GM12878 (cell line): ENCODE results near the gene CCDC80. TPM values are rescaled to one million over a fixed set of nuclear protein-coding genes. Genes with fewer than 3 reads are reported as not detected.

Source experiments
- ATAC-seq: fragments of 200-7000 bp; cut with Tn5 transposase; 3 replicates; pipeline ENCODE4 v1.9.1; 2020; ENCODE audit warnings: mild to moderate bottlenecking, moderate library complexity
- BruUV-seq: library from RNA; stranded (reverse); fragments of 400-500 nt; replicated peaks from 2 replicates; lab custom pipeline; 2021; lab: Mats Ljungman, UMichigan
- CTCF ChIA-PET: fragments of 300-600 bp; sonication (Branson Sonifier 250); formaldehyde crosslinking; extraction: SDS; loops from one replicate; lab custom pipeline; 2021; ENCODE audit warnings: inconsistent platforms; lab: Yijun Ruan, JAX
- POLR2A ChIA-PET: fragments of 350-600 bp; formaldehyde crosslinking; extraction: SDS; loops from one replicate; lab custom pipeline; 2021; ENCODE audit warnings: inconsistent platforms; lab: Charles Lee
- RAD21 ChIA-PET: fragments of 300-600 bp; sonication (Branson Sonifier 250); formaldehyde crosslinking; loops from one replicate; lab custom pipeline; 2023; ENCODE audit warnings: antibody characterized with exemption; ENCODE audit not compliant: unreplicated experiment; lab: Charles Lee
- SMC1A ChIA-PET: fragments of 300-600 bp; sonication (Branson Sonifier 250); formaldehyde crosslinking; loops from one replicate; lab custom pipeline; 2023; ENCODE audit not compliant: unreplicated experiment, uncharacterized antibody; lab: Charles Lee
- DNase-seq: peaks from one replicate; pipeline ENCODE4 v3.0.0-alpha.2; 2011; ENCODE audit warnings: low read depth, low spot score
- FAIRE-seq: peaks from 3 replicates; lab custom pipeline; 2011; peaks lifted over from hg19 to GRCh38; lab: Jason Lieb, UNC
- H2AFZ ChIP-seq: 2 replicates; pipeline ENCODE4 v1.6.0; 2011; ENCODE audit warnings: low read depth, low read length, control low read depth; ENCODE audit not compliant: control insufficient read depth
- H3K27ac ChIP-seq: 2 replicates; pipeline ENCODE4 v1.5.1; 2011; ENCODE audit warnings: control low read depth; ENCODE audit not compliant: control insufficient read depth, insufficient read depth
- H3K27me3 ChIP-seq, 2 experiments: replicated peaks in 1 of 2; 2 replicates each; pipeline versions ENCODE4 v1.6.0 to v1.6.1; 2011; ENCODE audit warnings: low read length in 1 of 2; ENCODE audit not compliant: control insufficient read depth in 2 of 2, insufficient read depth in 2 of 2
- H3K36me3 ChIP-seq, 2 experiments: 2 replicates each; pipeline ENCODE4 v1.5.1; 2011; ENCODE audit warnings: low read length in 1 of 2; ENCODE audit not compliant: control insufficient read depth in 2 of 2, insufficient read depth in 2 of 2
- H3K4me1 ChIP-seq: 2 replicates; pipeline ENCODE4 v1.6.1; 2011; ENCODE audit warnings: mild to moderate bottlenecking, low read length, moderate library complexity, mixed read lengths; ENCODE audit not compliant: control insufficient read depth, insufficient read depth
- H3K4me2 ChIP-seq: 2 replicates; pipeline ENCODE4 v1.6.0; 2011; ENCODE audit warnings: control low read depth; ENCODE audit not compliant: control insufficient read depth, insufficient read depth
- H3K4me3 ChIP-seq: fragments of 200-600 bp; sonication (generic); 2 replicates; pipeline ENCODE4 v1.5.1; 2016
- H3K79me2 ChIP-seq: 2 replicates; pipeline ENCODE4 v1.6.0; 2011; ENCODE audit warnings: low read length; ENCODE audit not compliant: control insufficient read depth, insufficient read depth
- H3K9ac ChIP-seq: 2 replicates; pipeline ENCODE4 v1.8.0; 2011; ENCODE audit warnings: low read length, control low read depth, mixed read lengths; ENCODE audit not compliant: control insufficient read depth, insufficient read depth
- H3K9me3 ChIP-seq: replicated peaks from 3 replicates; pipeline ENCODE4 v1.5.1; 2011; ENCODE audit warnings: mild to moderate bottlenecking, low read length; ENCODE audit not compliant: control insufficient read depth, insufficient read depth
- H4K20me1 ChIP-seq: 2 replicates; pipeline ENCODE4 v1.6.0; 2011; ENCODE audit not compliant: control insufficient read depth, insufficient read depth
- CBX3 ChIP-seq: fragments of 200-600 bp; sonication (generic); IDR thresholded peaks from 2 replicates; pipeline ENCODE4 v1.6.1; 2016; ENCODE audit warnings: low read depth, borderline replicate concordance
- CHD4 ChIP-seq: fragments of 200-600 bp; sonication (generic); IDR thresholded peaks from 2 replicates; pipeline ENCODE4 v1.6.1; 2016; ENCODE audit warnings: mild to moderate bottlenecking
- CREM ChIP-seq: IDR thresholded peaks from 2 replicates; pipeline ENCODE4 v1.6.1; 2014; ENCODE audit warnings: antibody characterized with exemption, low read depth
- EP300 ChIP-seq, 2 experiments: fragments of 150-350 bp in 1 of 2; IDR thresholded peaks; 2 replicates each; pipeline ENCODE4 v1.6.1; 2011 to 2012; ENCODE audit warnings: low read depth in 2 of 2, low read length in 2 of 2, borderline replicate concordance in 1 of 2, improper control_type of control experiment in 1 of 2, inconsistent platforms in 1 of 2; ENCODE audit not compliant: control insufficient read depth in 1 of 2
- FOXM1 ChIP-seq: IDR thresholded peaks from 2 replicates; pipeline ENCODE4 v1.6.1; 2012; ENCODE audit warnings: low read depth, mild to moderate bottlenecking, inconsistent platforms, low read length, moderate library complexity
- MTA3 ChIP-seq: IDR thresholded peaks from 2 replicates; pipeline ENCODE4 v1.6.1; 2012; ENCODE audit warnings: low read length, inconsistent platforms, borderline replicate concordance
- NBN ChIP-seq: fragments of 450-650 bp; IDR thresholded peaks from 2 replicates; pipeline ENCODE4 v1.6.1; 2016
- NR2C2 ChIP-seq: IDR thresholded peaks from 2 replicates; pipeline ENCODE4 v1.6.1; 2011; ENCODE audit warnings: borderline replicate concordance, low read depth; ENCODE audit not compliant: control insufficient read depth, insufficient read length
- NRF1 ChIP-seq: conservative IDR thresholded peaks from 2 replicates; pipeline ENCODE4 v1.6.1; 2011; ENCODE audit warnings: mild to moderate bottlenecking, low read depth, low read length, improper control_type of control experiment
- RAD21 ChIP-seq: IDR thresholded peaks from 2 replicates; pipeline ENCODE4 v1.6.1; 2011; ENCODE audit warnings: mild to moderate bottlenecking, low read depth, low read length, moderate library complexity; ENCODE audit not compliant: insufficient read depth
- SUPT20H ChIP-seq: IDR thresholded peaks from 2 replicates; pipeline ENCODE4 v1.6.1; 2011; ENCODE audit warnings: low read depth, mild to moderate bottlenecking, low read length, moderate library complexity, borderline replicate concordance; ENCODE audit not compliant: control insufficient read depth
- SUZ12 ChIP-seq: fragments of 200-600 bp; sonication (generic); IDR thresholded peaks from one replicate; pipeline ENCODE4 v1.6.1; 2018; ENCODE audit warnings: antibody characterized with exemption, mild to moderate bottlenecking; ENCODE audit not compliant: unreplicated experiment
- TAF1 ChIP-seq: IDR thresholded peaks from 2 replicates; pipeline ENCODE4 v1.6.1; 2011; ENCODE audit warnings: mild to moderate bottlenecking, low read depth, low read length, borderline replicate concordance
- TARDBP ChIP-seq: IDR thresholded peaks from 2 replicates; pipeline ENCODE4 v1.6.1; 2016; ENCODE audit warnings: borderline replicate concordance
- WRNIP1 ChIP-seq: IDR thresholded peaks from 2 replicates; pipeline ENCODE4 v1.6.1; 2011; ENCODE audit warnings: low read depth, low read length, improper control_type of control experiment, borderline replicate concordance
- in situ Hi-C: fragments of 300-500 bp; cut with MboI; formaldehyde crosslinking; loops from 9 replicates; pipeline ENCODE4 v1.14.3; 2018; ENCODE audit warnings: mixed read lengths
- intact Hi-C: fragments of 100-400 bp; cut with micrococcal nuclease; formaldehyde crosslinking; loops from one replicate; pipeline ENCODE4 v1.14.2; 2022; ENCODE audit not compliant: unreplicated experiment
- polyA plus RNA-seq, 11 experiments: library from polyadenylated mRNA; depleted of rRNA in 4 of 11; unstranded in 6 of 11; stranded (reverse) in 5 of 11; fragments of >200 nt; fragmentation: Nextera tagmentation in 4 of 11; fragmentation: Illumina TruSeq in 1 of 11; extraction: Ambion mirVana in 4 of 11; extraction: Trizol in 1 of 11; gene quantifications; 1 replicate in 1 of 11; 2 replicates in 10 of 11; pipeline versions ENCODE4 v1.2.1 to v1.2.3, GENCODE V29; 2011 to 2016; ENCODE audit warnings: inconsistent platforms in 2 of 11, missing spikeins in 2 of 11, low read depth in 1 of 11
- total RNA-seq, 4 experiments: library from RNA; depleted of rRNA in 3 of 4; stranded (reverse); fragments of >200 nt in 3 of 4; fragmentation: Illumina TruSeq in 1 of 4; extraction: Trizol in 1 of 4; gene quantifications; 2 replicates each; pipeline versions ENCODE4 v1.2.1 to v1.2.3, GENCODE V29; 2013 to 2021
- TF ChIP-seq, protein P1 (sequence below): IDR thresholded peaks from 2 replicates; pipeline ENCODE4 v1.6.1; 2011; ENCODE audit warnings: low read depth, low read length, improper control_type of control experiment, borderline replicate concordance
- TF ChIP-seq, protein P2 (sequence below): fragments of 450-650 bp; formaldehyde crosslinking; IDR thresholded peaks from 2 replicates; pipeline ENCODE4 v1.4.0; 2022; ENCODE audit warnings: mild to moderate bottlenecking, moderate library complexity
- TF ChIP-seq, protein P3 (sequence below): IDR thresholded peaks from 2 replicates; pipeline ENCODE4 v1.6.1; 2012; ENCODE audit warnings: low read length, inconsistent platforms

Gene CCDC80
- total and polyA plus RNA-seq, 10 of the 15 experiments (the other 5 are each of a cell fraction or from before 2014, with no cell fraction given), result 0.01 to 0.59 (median 0.21) TPM; not detected in 5

DNA sequence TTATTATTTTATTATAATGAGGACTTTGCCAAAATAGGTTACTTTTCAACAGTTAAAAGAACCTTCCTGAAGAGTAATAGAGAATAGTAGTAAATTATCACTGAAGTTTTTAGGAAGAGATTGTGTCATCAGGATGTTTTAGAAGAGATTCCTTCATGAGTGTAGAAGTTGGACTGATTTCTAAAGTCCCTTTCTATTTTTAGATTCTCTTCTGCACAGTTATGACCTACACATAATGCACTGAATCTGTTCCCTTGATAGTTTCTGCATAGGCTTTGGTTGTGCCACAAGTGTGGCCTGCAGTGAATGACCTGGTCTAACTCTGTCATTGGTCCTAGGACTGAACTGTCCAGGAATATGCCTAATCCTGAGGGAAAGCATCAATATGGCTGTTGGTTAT, 55.2 kb downstream of the CCDC80 start:
- Histone ChIP-seq H3K9me3 (no peaks in the 10 kb centered on the region), H3K27me3 (no peaks in the 10 kb centered on the region), H2AFZ (no peak overlapping the region), H3K9ac (no peak overlapping the region), H3K4me3 (no peak overlapping the region), H3K4me1 (no peaks in the 10 kb centered on the region), H3K79me2 (no peaks in the 10 kb centered on the region), H4K20me1 (no peaks in the 10 kb centered on the region), H3K27ac (no peak overlapping the region), H3K36me3 (peaks cover 0 to 7% of the 10 kb centered on the region in 2 experiments; a peak in 1 of 4 replicates), H3K4me2 (no peak overlapping the region)
- TF ChIP-seq CREM, result no peak
- TF ChIP-seq WRNIP1, result no peak
- TF ChIP-seq NR2C2, result no peak
- TF ChIP-seq, protein P1, sequence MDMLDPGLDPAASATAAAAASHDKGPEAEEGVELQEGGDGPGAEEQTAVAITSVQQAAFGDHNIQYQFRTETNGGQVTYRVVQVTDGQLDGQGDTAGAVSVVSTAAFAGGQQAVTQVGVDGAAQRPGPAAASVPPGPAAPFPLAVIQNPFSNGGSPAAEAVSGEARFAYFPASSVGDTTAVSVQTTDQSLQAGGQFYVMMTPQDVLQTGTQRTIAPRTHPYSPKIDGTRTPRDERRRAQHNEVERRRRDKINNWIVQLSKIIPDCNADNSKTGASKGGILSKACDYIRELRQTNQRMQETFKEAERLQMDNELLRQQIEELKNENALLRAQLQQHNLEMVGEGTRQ, result no peak
- TF ChIP-seq CHD4, result no peak
- no peak for TF ChIP-seq SUZ12
- TF ChIP-seq SUPT20H, result no peak
- TF ChIP-seq, protein P2, sequence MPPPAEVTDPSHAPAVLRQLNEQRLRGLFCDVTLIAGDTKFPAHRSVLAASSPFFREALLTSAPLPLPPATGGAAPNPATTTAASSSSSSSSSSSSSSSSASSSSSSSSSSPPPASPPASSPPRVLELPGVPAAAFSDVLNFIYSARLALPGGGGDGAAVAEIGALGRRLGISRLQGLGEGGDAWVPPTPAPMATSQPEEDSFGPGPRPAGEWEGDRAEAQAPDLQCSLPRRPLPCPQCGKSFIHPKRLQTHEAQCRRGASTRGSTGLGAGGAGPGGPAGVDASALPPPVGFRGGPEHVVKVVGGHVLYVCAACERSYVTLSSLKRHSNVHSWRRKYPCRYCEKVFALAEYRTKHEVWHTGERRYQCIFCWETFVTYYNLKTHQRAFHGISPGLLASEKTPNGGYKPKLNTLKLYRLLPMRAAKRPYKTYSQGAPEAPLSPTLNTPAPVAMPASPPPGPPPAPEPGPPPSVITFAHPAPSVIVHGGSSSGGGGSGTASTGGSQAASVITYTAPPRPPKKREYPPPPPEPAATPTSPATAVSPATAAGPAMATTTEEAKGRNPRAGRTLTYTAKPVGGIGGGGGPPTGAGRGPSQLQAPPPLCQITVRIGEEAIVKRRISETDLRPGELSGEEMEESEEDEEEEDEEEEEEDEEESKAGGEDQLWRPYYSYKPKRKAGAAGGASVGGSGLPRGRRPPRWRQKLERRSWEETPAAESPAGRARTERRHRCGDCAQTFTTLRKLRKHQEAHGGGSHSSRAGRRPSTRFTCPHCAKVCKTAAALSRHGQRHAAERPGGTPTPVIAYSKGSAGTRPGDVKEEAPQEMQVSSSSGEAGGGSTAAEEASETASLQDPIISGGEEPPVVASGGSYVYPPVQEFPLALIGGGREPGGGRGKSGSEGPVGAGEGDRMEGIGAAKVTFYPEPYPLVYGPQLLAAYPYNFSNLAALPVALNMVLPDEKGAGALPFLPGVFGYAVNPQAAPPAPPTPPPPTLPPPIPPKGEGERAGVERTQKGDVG (CRISPR knock-in tag), result no peak
- TF ChIP-seq TAF1, result no peak
- TF ChIP-seq NBN, result no peak
- TF ChIP-seq, protein P3, sequence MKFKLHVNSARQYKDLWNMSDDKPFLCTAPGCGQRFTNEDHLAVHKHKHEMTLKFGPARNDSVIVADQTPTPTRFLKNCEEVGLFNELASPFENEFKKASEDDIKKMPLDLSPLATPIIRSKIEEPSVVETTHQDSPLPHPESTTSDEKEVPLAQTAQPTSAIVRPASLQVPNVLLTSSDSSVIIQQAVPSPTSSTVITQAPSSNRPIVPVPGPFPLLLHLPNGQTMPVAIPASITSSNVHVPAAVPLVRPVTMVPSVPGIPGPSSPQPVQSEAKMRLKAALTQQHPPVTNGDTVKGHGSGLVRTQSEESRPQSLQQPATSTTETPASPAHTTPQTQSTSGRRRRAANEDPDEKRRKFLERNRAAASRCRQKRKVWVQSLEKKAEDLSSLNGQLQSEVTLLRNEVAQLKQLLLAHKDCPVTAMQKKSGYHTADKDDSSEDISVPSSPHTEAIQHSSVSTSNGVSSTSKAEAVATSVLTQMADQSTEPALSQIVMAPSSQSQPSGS, result no peak
- TF ChIP-seq MTA3, result no peak
- no peak for TF ChIP-seq NRF1
- no peak for TF ChIP-seq TARDBP
- TF ChIP-seq RAD21, result no peak
- TF ChIP-seq EP300 (IDR thresholded peaks at IDR 0.05; ENCODE audit: borderline replicate concordance in 1 of 2, control insufficient read depth in 1 of 2, low read depth in 2 of 2, low read length in 2 of 2), result no peak
- no peak for TF ChIP-seq CBX3
- no peak for TF ChIP-seq FOXM1
- SMC1A ChIA-PET, result no interaction called here
- POLR2A ChIA-PET, result interaction anchor here (0.9 kb wide), 1 partner anchor 289 kb away, joined by 3 read pairs; no protein-coding TSS in a partner anchor
- intact Hi-C loops (no loop called here), in situ Hi-C loops (no loop called here)
- ATAC-seq, result no peak
- CTCF ChIA-PET, result interaction anchor here (1.3 kb wide), 1 partner anchor 9 kb away, joined by 3 read pairs; no protein-coding TSS in a partner anchor
- FAIRE-seq, result no peak
- BruUV-seq, result no TSS peak
- no peak for DNase-seq
- RAD21 ChIA-PET, result no interaction called here
